IPS-NIHi11 (cell line): Measurements from ENCODE around the gene MICU1.
"Not testable (repeated sequence)": the region's sequence is repeated elsewhere in the genome, so short reads cannot be mapped to it uniquely, and the experiment has no call there.

Experiments
- DNase-seq: peaks from one replicate; pipeline ENCODE4 v3.0.0; 2012; ENCODE audit warnings: mixed read lengths, low spot score

Gene MICU1

GRCh38 chr10:72326665-72327603 lies 298.9 kb downstream of the MICU1 start:
- DNase-seq, result not testable (repeated sequence)

- peak; percentile 42 for DNase-seq
Measured at GRCh38 chr10:72325243-72326175, 300.4 kb downstream of the MICU1 start.

GRCh38 chr10:72323771-72324191 lies 302.1 kb downstream of the MICU1 start:
- no peak for DNase-seq

GRCh38 chr10:72323108-72323749 lies 302.6 kb downstream of the MICU1 start:
- no peak for DNase-seq

GRCh38 chr10:72322280-72323058 lies 303.4 kb downstream of the MICU1 start:
- no peak for DNase-seq

GRCh38 chr10:72322030-72322279 lies 303.9 kb downstream of the MICU1 start:
- DNase-seq, result no peak

- DNase-seq, result no peak
Measured at GRCh38 chr10:72321248-72322029, 304.4 kb downstream of the MICU1 start.

- DNase-seq, result peak; percentile 46
Measured at GRCh38 chr10:72320676-72321247, 305.1 kb downstream of the MICU1 start.

GRCh38 chr10:72319416-72320254 lies 306.2 kb downstream of the MICU1 start:
- DNase-seq, result peak; percentile 85

GRCh38 chr10:72318418-72319262 lies 307.2 kb downstream of the MICU1 start:
- DNase-seq, result no peak
